HEK293 (cell line): Measurements from ENCODE around the gene TP53BP1.

ENCODE experiments used
- CTCF ChIA-PET: fragments of 350-600 bp; formaldehyde crosslinking; extraction: SDS; loops from one replicate; lab custom pipeline; 2021; ENCODE audit warnings: antibody characterized with exemption; lab: Yijun Ruan, JAX
- POLR2A ChIA-PET: fragments of 300-600 bp; formaldehyde crosslinking; extraction: SDS; loops from one replicate; lab custom pipeline; 2020; ENCODE audit warnings: antibody characterized with exemption, inconsistent platforms; lab: Yijun Ruan, JAX
- H3K27ac ChIP-seq: fragments of 200-500 bp; sonication (Bioruptor generic); 2 replicates; pipeline ENCODE4 v1.5.1; 2014; ENCODE audit warnings: low read depth, low read length, control low read depth, inconsistent platforms; ENCODE audit errors: extremely low read depth
- H3K36me3 ChIP-seq, 2 experiments: fragments of 200-500 bp in 1 of 2; sonication (Bioruptor generic) in 1 of 2; 1 replicate in 1 of 2; 2 replicates in 1 of 2; pipeline ENCODE4 v1.5.1; 2014 to 2017; ENCODE audit warnings: inconsistent platforms in 2 of 2, low read length in 2 of 2; ENCODE audit not compliant: control insufficient read depth in 2 of 2, insufficient read depth in 1 of 2
- H3K4me1 ChIP-seq: fragments of 200-500 bp; sonication (Bioruptor generic); 2 replicates; pipeline ENCODE4 v1.5.1; 2014; ENCODE audit warnings: mild to moderate bottlenecking, low read length, inconsistent platforms; ENCODE audit not compliant: control insufficient read depth, insufficient read depth
- H3K4me3 ChIP-seq: 2 replicates; pipeline ENCODE4 v1.5.1; 2011; ENCODE audit warnings: low read depth, mild to moderate bottlenecking, control low read depth, low read length, moderate library complexity
- H3K9me3 ChIP-seq: fragments of 200-500 bp; sonication (Bioruptor generic); 2 replicates; pipeline ENCODE4 v1.5.1; 2014; ENCODE audit warnings: low read depth, low read length, inconsistent platforms; ENCODE audit not compliant: control insufficient read depth, insufficient read depth
- ATF2 ChIP-seq: fragments of 450-650 bp; formaldehyde crosslinking; IDR thresholded peaks from 2 replicates; pipeline ENCODE4 v1.5.1; 2016; ENCODE audit warnings: missing biosample characterization, missing genetic modification characterization, low read depth
- BCL11A ChIP-seq: fragments of 450-650 bp; formaldehyde crosslinking; IDR thresholded peaks from 2 replicates; pipeline ENCODE4 v1.5.1; 2016; ENCODE audit warnings: low read depth, missing biosample characterization, missing genetic modification characterization
- GFI1B ChIP-seq: fragments of 450-650 bp; formaldehyde crosslinking; IDR thresholded peaks from 2 replicates; pipeline ENCODE4 v1.5.1; 2016; ENCODE audit warnings: missing biosample characterization, missing genetic modification characterization
- GLI2 ChIP-seq: fragments of 450-650 bp; formaldehyde crosslinking; IDR thresholded peaks from 2 replicates; pipeline ENCODE4; 2017; ENCODE audit warnings: missing biosample characterization, missing genetic modification characterization, low read depth, borderline replicate concordance
- IKZF3 ChIP-seq: fragments of 450-650 bp; IDR thresholded peaks from 2 replicates; pipeline ENCODE4 v1.5.0; 2018; ENCODE audit warnings: missing biosample characterization, mild to moderate bottlenecking, missing genetic modification characterization, moderate library complexity
- INSM2 ChIP-seq: fragments of 450-650 bp; formaldehyde crosslinking; IDR thresholded peaks from 2 replicates; pipeline ENCODE4 v1.5.1; 2016; ENCODE audit warnings: missing biosample characterization, missing genetic modification characterization
- KLF16 ChIP-seq: fragments of 450-650 bp; formaldehyde crosslinking; IDR thresholded peaks from 2 replicates; pipeline ENCODE4 v1.5.1; 2017; ENCODE audit warnings: missing biosample characterization, missing genetic modification characterization
- OVOL3 ChIP-seq: fragments of 450-650 bp; formaldehyde crosslinking; IDR thresholded peaks from 2 replicates; pipeline ENCODE4 v1.5.1; 2016; ENCODE audit warnings: missing biosample characterization, missing genetic modification characterization
- PRDM4 ChIP-seq: fragments of 450-650 bp; formaldehyde crosslinking; IDR thresholded peaks from 2 replicates; pipeline ENCODE4 v1.5.1; 2017; ENCODE audit warnings: missing biosample characterization, missing genetic modification characterization
- ZBTB21 ChIP-seq: fragments of 450-650 bp; formaldehyde crosslinking; IDR thresholded peaks from 2 replicates; pipeline ENCODE4 v1.5.1; 2017; ENCODE audit warnings: missing biosample characterization, missing genetic modification characterization
- ZBTB7A ChIP-seq: fragments of 450-650 bp; formaldehyde crosslinking; IDR thresholded peaks from 2 replicates; pipeline ENCODE4 v1.5.1; 2016; ENCODE audit warnings: low read depth, missing biosample characterization, missing genetic modification characterization
- ZBTB8A ChIP-seq: fragments of 450-650 bp; formaldehyde crosslinking; IDR thresholded peaks from 2 replicates; pipeline ENCODE4 v1.5.1; 2016; ENCODE audit warnings: missing biosample characterization, missing genetic modification characterization
- ZNF311 ChIP-seq: fragments of 450-650 bp; formaldehyde crosslinking; IDR thresholded peaks from 2 replicates; pipeline ENCODE4 v1.5.1; 2017; ENCODE audit warnings: missing biosample characterization, missing genetic modification characterization, borderline replicate concordance
- ZNF521 ChIP-seq: fragments of 450-650 bp; formaldehyde crosslinking; IDR thresholded peaks from 2 replicates; pipeline ENCODE4 v1.5.1; 2017; ENCODE audit warnings: missing biosample characterization, mild to moderate bottlenecking, missing genetic modification characterization
- ZNF548 ChIP-seq: fragments of 450-650 bp; formaldehyde crosslinking; IDR thresholded peaks from 2 replicates; pipeline ENCODE4 v1.5.1; 2016; ENCODE audit warnings: missing biosample characterization, missing genetic modification characterization
- ZNF610 ChIP-seq: fragments of 450-650 bp; formaldehyde crosslinking; IDR thresholded peaks from 2 replicates; pipeline ENCODE4 v1.5.1; 2016; ENCODE audit warnings: missing biosample characterization, missing genetic modification characterization, borderline replicate concordance
- ZNF701 ChIP-seq: fragments of 450-650 bp; formaldehyde crosslinking; IDR thresholded peaks from 2 replicates; pipeline ENCODE4 v1.5.1; 2016; ENCODE audit warnings: missing biosample characterization, missing genetic modification characterization
- ZNF843 ChIP-seq: fragments of 450-650 bp; formaldehyde crosslinking; IDR thresholded peaks from 2 replicates; pipeline ENCODE4 v1.5.1; 2016; ENCODE audit warnings: missing biosample characterization, missing genetic modification characterization
- TF ChIP-seq, protein P1 (sequence below): fragments of 450-650 bp; formaldehyde crosslinking; IDR thresholded peaks from 2 replicates; pipeline ENCODE4 v1.5.1; 2016; ENCODE audit warnings: missing biosample characterization, missing genetic modification characterization
- TF ChIP-seq, protein P2 (sequence below): fragments of 450-650 bp; formaldehyde crosslinking; conservative IDR thresholded peaks from 2 replicates; pipeline ENCODE4 v1.5.1; 2016; ENCODE audit warnings: low read depth, missing biosample characterization, missing genetic modification characterization

The TP53BP1 gene

DNA sequence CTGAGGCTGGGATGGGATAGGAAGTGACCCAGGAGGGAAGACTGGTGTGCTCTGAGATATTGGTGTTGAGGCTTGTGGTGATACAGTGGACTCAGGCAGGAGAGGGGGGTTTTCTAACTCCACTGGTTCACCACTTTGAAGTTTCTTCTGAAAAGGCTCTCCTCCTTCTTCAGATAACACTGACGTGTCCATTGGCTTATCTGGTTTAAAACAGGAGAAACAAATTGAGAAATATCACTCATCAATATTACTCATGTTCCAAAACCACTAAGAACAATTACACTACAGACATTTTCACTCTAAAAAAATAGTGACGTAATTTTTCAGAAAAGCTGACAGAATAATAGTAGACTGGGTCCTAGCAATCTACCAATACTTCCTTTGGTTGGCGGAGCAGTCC lies 23.1 kb downstream of the TP53BP1 start:
- H3K36me3 ChIP-seq: peaks cover 0 to 66% of the 10 kb centered on the region in 2 experiments
- TF ChIP-seq INSM2 (tag by site-specific recombination): no peak
- no peak for TF ChIP-seq OVOL3 (tag by site-specific recombination)
- TF ChIP-seq GLI2 (tag by site-specific recombination): no peak
- no peak for TF ChIP-seq IKZF3 (tag by site-specific recombination)
- no peak for TF ChIP-seq ZNF610 (tag by site-specific recombination)
- TF ChIP-seq ZBTB8A (tag by site-specific recombination): no peak
- no peak for TF ChIP-seq ZNF701 (tag by site-specific recombination)
- no peak for TF ChIP-seq ZNF548 (tag by site-specific recombination)
- no peak for TF ChIP-seq ZNF843 (tag by site-specific recombination)
- no peak for TF ChIP-seq ZNF521
- TF ChIP-seq BCL11A (tag by site-specific recombination): no peak
- no peak for TF ChIP-seq ZBTB21 (tag by site-specific recombination)
- TF ChIP-seq, protein P1, sequence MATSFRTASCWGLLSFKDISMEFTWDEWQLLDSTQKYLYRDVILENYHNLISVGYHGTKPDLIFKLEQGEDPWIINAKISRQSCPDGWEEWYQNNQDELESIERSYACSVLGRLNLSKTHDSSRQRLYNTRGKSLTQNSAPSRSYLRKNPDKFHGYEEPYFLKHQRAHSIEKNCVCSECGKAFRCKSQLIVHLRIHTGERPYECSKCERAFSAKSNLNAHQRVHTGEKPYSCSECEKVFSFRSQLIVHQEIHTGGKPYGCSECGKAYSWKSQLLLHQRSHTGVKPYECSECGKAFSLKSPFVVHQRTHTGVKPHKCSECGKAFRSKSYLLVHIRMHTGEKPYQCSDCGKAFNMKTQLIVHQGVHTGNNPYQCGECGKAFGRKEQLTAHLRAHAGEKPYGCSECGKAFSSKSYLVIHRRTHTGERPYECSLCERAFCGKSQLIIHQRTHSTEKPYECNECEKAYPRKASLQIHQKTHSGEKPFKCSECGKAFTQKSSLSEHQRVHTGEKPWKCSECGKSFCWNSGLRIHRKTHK (tag by site-specific recombination): no peak
- TF ChIP-seq, protein P2, sequence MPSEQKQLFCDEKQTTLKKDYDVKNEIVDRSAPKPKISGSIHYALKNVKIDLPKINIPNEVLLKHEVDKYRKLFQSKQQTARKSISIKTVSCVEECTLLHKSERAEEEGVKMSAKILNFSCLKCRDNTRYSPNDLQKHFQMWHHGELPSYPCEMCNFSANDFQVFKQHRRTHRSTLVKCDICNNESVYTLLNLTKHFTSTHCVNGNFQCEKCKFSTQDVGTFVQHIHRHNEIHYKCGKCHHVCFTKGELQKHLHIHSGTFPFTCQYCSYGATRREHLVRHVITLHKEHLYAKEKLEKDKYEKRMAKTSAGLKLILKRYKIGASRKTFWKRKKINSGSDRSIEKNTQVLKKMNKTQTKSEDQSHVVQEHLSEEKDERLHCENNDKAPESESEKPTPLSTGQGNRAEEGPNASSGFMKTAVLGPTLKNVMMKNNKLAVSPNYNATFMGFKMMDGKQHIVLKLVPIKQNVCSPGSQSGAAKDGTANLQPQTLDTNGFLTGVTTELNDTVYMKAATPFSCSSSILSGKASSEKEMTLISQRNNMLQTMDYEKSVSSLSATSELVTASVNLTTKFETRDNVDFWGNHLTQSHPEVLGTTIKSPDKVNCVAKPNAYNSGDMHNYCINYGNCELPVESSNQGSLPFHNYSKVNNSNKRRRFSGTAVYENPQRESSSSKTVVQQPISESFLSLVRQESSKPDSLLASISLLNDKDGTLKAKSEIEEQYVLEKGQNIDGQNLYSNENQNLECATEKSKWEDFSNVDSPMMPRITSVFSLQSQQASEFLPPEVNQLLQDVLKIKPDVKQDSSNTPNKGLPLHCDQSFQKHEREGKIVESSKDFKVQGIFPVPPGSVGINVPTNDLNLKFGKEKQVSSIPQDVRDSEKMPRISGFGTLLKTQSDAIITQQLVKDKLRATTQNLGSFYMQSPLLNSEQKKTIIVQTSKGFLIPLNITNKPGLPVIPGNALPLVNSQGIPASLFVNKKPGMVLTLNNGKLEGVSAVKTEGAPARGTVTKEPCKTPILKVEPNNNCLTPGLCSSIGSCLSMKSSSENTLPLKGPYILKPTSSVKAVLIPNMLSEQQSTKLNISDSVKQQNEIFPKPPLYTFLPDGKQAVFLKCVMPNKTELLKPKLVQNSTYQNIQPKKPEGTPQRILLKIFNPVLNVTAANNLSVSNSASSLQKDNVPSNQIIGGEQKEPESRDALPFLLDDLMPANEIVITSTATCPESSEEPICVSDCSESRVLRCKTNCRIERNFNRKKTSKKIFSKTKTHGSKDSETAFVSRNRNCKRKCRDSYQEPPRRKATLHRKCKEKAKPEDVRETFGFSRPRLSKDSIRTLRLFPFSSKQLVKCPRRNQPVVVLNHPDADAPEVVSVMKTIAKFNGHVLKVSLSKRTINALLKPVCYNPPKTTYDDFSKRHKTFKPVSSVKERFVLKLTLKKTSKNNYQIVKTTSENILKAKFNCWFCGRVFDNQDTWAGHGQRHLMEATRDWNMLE: no peak
- TF ChIP-seq ZNF311: no peak
- no peak for TF ChIP-seq ATF2 (tag by site-specific recombination)
- no peak for TF ChIP-seq PRDM4 (tag by site-specific recombination)
- no peak for TF ChIP-seq KLF16 (tag by site-specific recombination)
- no peak for TF ChIP-seq GFI1B
- no peak for TF ChIP-seq ZBTB7A (tag by site-specific recombination)
- CTCF ChIA-PET: interaction anchor here (1.7 kb wide), 1 partner anchor 19 kb away, joined by 4 read pairs; no protein-coding TSS in a partner anchor
- POLR2A ChIA-PET: no interaction called here
- H3K27ac ChIP-seq: no peak overlapping the region
- no peaks in the 10 kb centered on the region for H3K4me1 ChIP-seq
- H3K9me3 ChIP-seq: no peaks in the 10 kb centered on the region
- H3K4me3 ChIP-seq: no peak overlapping the region
